Measurements from ENCODE around the gene GRAMD2B. TPM values are rescaled to one million over a fixed set of nuclear protein-coding genes. Genes with fewer than 3 reads are reported as not detected.

GRAMD2B gene
- total RNA-seq, 1 experiment from 2014 or later, result 6.7 TPM

GRCh38 chr5:126433701-126434100 is 10.5 kb downstream of the GRAMD2B start:
- Mint-ChIP-seq H3K36me3 (ENCODE audit: insufficient read depth in 1 of 3, low read depth in 3 of 3) (peaks cover 0 to 11% (median 11%) of the 10 kb centered on the region in 3 experiments; a peak in 5 of 7 replicates), H3K9me3 (no peaks in the 10 kb centered on the region), H3K27me3 (ENCODE audit: low read depth) (no peaks in the 10 kb centered on the region), H3K4me1 (no peaks in the 10 kb centered on the region), H3K27ac (no peak overlapping the region), H3K4me3 (no peak overlapping the region)
- Histone ChIP-seq H3K56ac (ENCODE audit: insufficient read length, low read depth, low read length) (no peak overlapping the region), H4K8ac (replicated peaks; ENCODE audit: insufficient read length, low read depth, low read length) (no peak overlapping the region), H4K91ac (ENCODE audit: insufficient read length, low read depth, low read length) (no peak overlapping the region), H2AFZ (ENCODE audit: low read length) (no peak overlapping the region), H3K4ac (ENCODE audit: low read depth, low read length) (no peak overlapping the region), H2BK12ac (ENCODE audit: insufficient read length, low read depth, low read length) (no peak overlapping the region), H2BK15ac (ENCODE audit: low read depth, low read length) (no peak overlapping the region), H2BK5ac (ENCODE audit: insufficient read length, low read length) (no peak overlapping the region), H3K4me2 (ENCODE audit: insufficient read depth, insufficient read length, low read length) (no peak overlapping the region), H4K20me1 (ENCODE audit: control insufficient read depth, insufficient read depth, insufficient read length) (no peaks in the 10 kb centered on the region), H3K4me1 (ENCODE audit: insufficient read depth, low read length) (no peaks in the 10 kb centered on the region), H2AK5ac (ENCODE audit: insufficient read length, low read length) (no peak overlapping the region), H3K79me2 (ENCODE audit: insufficient read depth, low read length) (no peaks in the 10 kb centered on the region), H3K27ac (ENCODE audit: insufficient read length, low read depth, low read length) (no peak overlapping the region), H3K9ac (ENCODE audit: extremely low read depth, insufficient read length, low read length) (no peak overlapping the region), H3K27me3 (ENCODE audit: insufficient read depth, low read length) (no peaks in the 10 kb centered on the region), H4K5ac (ENCODE audit: insufficient read length, low read depth, low read length) (no peak overlapping the region), H3K14ac (ENCODE audit: insufficient read depth, low read length) (no peak overlapping the region), H3K23ac (ENCODE audit: insufficient read length, low read depth, low read length) (no peak overlapping the region), H3K18ac (ENCODE audit: insufficient read length, low read depth, low read length) (no peak overlapping the region), H3K9me3 (ENCODE audit: control insufficient read depth, low read depth, low read length) (no peaks in the 10 kb centered on the region), H3K23me2 (ENCODE audit: insufficient read length, low read depth, low read length, poor library complexity, severe bottlenecking) (no peaks in the 10 kb centered on the region), H2BK20ac (ENCODE audit: low read depth, low read length, poor library complexity, severe bottlenecking) (no peak overlapping the region), H2BK120ac (ENCODE audit: low read depth, low read length, poor library complexity, severe bottlenecking) (no peak overlapping the region), H3T11ph (ENCODE audit: low read length) (no peak overlapping the region), H3K79me1 (ENCODE audit: insufficient read depth, low read depth, low read length, poor library complexity, severe bottlenecking) (no peaks in the 10 kb centered on the region)
- DNase-seq, result no peak
- no peak for TF ChIP-seq CTCF (conservative IDR thresholded peaks at IDR 0.05)
